Measurements from ENCODE around the gene CPEB4. TPM values are rescaled to one million over a fixed set of nuclear protein-coding genes. Genes with fewer than 3 reads are reported as not detected.

The CPEB4 gene
- total RNA-seq, 4 donors from 2014 or later: 7.2 to 24.1 (median 18.9) TPM

DNA sequence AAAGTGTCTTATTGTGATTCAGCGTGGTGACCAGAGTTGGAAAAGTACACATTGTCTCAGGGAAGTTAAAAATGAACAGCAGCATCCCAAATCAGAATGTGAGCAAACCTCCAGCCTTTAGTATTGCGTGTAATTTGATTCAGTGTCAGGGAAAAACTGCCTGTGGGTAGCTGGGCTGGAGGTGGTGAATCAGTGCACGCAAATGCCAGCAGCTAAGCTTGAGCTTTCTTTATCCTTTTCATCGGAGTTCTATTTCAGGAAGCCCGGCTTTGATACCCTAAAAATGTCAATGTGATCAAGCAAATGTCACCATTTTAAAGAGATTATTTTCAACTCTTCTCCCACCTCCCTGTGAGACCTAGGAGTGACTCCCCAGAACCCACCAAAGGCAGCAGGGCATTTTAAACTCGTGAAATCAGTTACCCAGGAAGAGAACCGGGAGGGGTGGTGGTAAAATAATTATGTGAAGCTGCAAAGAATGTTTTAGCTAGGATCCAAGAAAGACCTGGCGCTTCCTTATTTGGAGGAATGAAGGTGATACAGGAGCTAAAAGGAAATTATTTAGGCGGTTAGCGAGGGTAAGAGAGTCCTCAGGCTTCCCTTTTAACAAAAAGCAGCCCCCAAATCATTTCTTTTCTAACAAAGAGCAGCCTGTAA, 75.2 kb downstream of the CPEB4 start:
- H3K27ac ChIP-seq: peak overlapping the region; percentile 38 to 65
- H3K36me3 ChIP-seq: peaks cover 0 to 2% of the 10 kb centered on the region in 2 donors
- H3K9me3 ChIP-seq: no peaks in the 10 kb centered on the region
- H3K4me3 ChIP-seq: no peak overlapping the region
- no peak for DNase-seq
- TF ChIP-seq, protein P1, sequence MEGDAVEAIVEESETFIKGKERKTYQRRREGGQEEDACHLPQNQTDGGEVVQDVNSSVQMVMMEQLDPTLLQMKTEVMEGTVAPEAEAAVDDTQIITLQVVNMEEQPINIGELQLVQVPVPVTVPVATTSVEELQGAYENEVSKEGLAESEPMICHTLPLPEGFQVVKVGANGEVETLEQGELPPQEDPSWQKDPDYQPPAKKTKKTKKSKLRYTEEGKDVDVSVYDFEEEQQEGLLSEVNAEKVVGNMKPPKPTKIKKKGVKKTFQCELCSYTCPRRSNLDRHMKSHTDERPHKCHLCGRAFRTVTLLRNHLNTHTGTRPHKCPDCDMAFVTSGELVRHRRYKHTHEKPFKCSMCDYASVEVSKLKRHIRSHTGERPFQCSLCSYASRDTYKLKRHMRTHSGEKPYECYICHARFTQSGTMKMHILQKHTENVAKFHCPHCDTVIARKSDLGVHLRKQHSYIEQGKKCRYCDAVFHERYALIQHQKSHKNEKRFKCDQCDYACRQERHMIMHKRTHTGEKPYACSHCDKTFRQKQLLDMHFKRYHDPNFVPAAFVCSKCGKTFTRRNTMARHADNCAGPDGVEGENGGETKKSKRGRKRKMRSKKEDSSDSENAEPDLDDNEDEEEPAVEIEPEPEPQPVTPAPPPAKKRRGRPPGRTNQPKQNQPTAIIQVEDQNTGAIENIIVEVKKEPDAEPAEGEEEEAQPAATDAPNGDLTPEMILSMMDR (IDR thresholded peaks at IDR 0.05): no peak
- TF ChIP-seq POLR2A (IDR thresholded peaks at IDR 0.05): no peak
- no peaks in the 10 kb centered on the region for H3K4me1 ChIP-seq
- intact Hi-C loops (cut with DNase I; ENCODE audit: low total_unique reads): no loop called here
- no peaks in the 10 kb centered on the region for H3K27me3 ChIP-seq

DNA sequence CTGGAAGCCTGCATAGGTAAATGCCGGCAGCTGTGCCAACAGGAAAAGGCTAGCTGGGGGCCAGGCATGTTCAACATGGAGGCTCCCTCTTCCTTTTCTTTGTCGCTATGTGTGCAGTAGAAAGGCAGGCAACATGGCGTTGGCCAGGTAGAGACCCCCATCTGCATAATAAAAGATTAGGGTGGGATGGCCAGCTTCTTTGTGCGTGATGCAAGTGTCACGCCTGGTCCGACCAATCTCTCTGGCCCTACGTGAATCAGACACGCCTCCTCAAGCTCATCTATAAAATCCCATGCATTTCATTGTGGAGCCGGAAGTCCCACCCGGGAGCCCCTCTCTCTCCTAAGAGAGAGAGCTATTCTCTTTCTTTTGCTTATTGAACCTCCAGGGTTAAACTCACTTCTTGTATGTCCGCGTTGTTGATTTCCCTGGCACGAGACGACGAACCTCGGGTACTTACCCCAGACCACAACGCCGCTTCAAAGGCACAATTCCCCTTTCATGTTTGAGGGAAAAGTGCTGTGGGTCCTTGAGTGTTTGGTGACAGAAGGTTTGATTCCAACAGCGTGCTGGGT, 75.8 kb downstream of the CPEB4 start:
- no peak for DNase-seq
- intact Hi-C loops (cut with DNase I; ENCODE audit: low total_unique reads): no loop called here
- Histone ChIP-seq H3K9me3 (no peaks in the 10 kb centered on the region), H3K4me1 (no peaks in the 10 kb centered on the region), H3K27me3 (no peaks in the 10 kb centered on the region), H3K4me3 (no peak overlapping the region), H3K27ac (peak overlapping the region; percentile 38 to 65), H3K36me3 (no peaks in the 10 kb centered on the region)
- TF ChIP-seq, protein P1 (IDR thresholded peaks at IDR 0.05): no peak
- no peak for TF ChIP-seq POLR2A (IDR thresholded peaks at IDR 0.05)

DNA sequence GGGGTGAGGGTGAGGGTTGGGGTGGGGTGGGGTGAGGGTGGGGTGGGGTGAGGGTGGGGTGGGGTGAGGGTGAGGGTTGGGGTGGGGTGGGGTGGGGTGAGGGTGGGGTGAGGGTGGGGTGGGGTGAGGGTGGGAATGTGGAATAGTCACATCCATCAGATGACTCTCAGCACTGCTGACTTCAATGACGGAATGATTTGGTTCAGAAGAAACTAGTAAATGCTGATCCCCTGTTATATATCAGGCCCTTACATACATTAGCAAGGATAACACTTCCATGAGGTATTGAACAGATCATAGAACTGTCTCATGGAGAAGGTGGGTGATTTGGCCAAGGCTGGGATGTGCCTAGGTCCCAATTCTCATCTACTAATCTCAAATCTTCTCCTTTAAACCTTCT, 76.4 kb downstream of the CPEB4 start:
- no peaks in the 10 kb centered on the region for H3K9me3 ChIP-seq
- intact Hi-C loops (cut with DNase I; ENCODE audit: low total_unique reads): no loop called here
- H3K36me3 ChIP-seq: no peaks in the 10 kb centered on the region
- no peaks in the 10 kb centered on the region for H3K4me1 ChIP-seq
- H3K27ac ChIP-seq: no peak overlapping the region
- no peak for TF ChIP-seq POLR2A (IDR thresholded peaks at IDR 0.05)
- TF ChIP-seq, protein P1 (IDR thresholded peaks at IDR 0.05): no peak
- no peak for DNase-seq
- no peaks in the 10 kb centered on the region for H3K27me3 ChIP-seq
- H3K4me3 ChIP-seq: no peak overlapping the region

DNA sequence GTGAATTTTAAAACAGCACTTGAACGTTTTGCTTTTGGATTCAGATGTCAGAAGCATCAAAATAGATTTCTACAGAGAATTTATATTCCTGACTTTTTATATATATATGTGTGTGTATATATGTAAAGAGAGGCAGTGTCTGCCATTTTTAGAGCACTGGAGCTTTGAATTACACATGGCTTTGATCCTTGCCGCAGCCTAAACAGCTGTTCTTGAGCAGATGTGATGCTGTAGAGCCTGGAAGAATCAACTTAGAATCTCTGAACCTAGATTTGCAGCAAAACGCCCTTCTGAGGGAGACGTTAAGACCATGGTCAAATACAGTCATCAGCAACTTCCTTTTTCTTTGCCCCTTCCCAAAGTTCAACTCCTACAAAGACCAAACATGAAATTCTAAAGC, 79.1 kb downstream of the CPEB4 start:
- intact Hi-C loops (cut with DNase I; ENCODE audit: low total_unique reads): no loop called here

More for the DNA sequence above, 79.1 kb downstream of the CPEB4 start:
- no peaks in the 10 kb centered on the region for H3K36me3 ChIP-seq
- H3K9me3 ChIP-seq: no peaks in the 10 kb centered on the region
- no peak for TF ChIP-seq POLR2A (IDR thresholded peaks at IDR 0.05)
- TF ChIP-seq, protein P1 (IDR thresholded peaks at IDR 0.05): no peak
- DNase-seq: no peak
- H3K27ac ChIP-seq: no peak overlapping the region
- H3K4me3 ChIP-seq: no peak overlapping the region
- H3K27me3 ChIP-seq: no peaks in the 10 kb centered on the region
- no peaks in the 10 kb centered on the region for H3K4me1 ChIP-seq

All from uterus (tissue), 4 donors.